GM10248 (cell line): ENCODE measurements around the gene CAPN11.

Experiments used
- CTCF ChIA-PET: fragments of 300-600 bp; sonication (Branson Sonifier 250); formaldehyde crosslinking; extraction: SDS; loops from one replicate; lab custom pipeline; 2021; ENCODE audit warnings: antibody characterized with exemption; lab: Yijun Ruan, JAX
- POLR2A ChIA-PET: fragments of 350-650 bp; sonication (Branson Sonifier 250); formaldehyde crosslinking; extraction: SDS; loops from one replicate; lab custom pipeline; 2020; ENCODE audit warnings: antibody characterized with exemption; lab: Yijun Ruan, JAX
- DNase-seq: peaks from one replicate; pipeline ENCODE4 v3.0.0; 2012; ENCODE audit errors: extremely low spot score
- TF ChIP-seq, protein P1 (sequence below): IDR thresholded peaks from 2 replicates; pipeline ENCODE4 v1.5.1; 2012; ENCODE audit warnings: mild to moderate bottlenecking, low read depth; ENCODE audit errors: extremely low read depth, missing control alignments, control extremely low read depth

Gene CAPN11

DNA sequence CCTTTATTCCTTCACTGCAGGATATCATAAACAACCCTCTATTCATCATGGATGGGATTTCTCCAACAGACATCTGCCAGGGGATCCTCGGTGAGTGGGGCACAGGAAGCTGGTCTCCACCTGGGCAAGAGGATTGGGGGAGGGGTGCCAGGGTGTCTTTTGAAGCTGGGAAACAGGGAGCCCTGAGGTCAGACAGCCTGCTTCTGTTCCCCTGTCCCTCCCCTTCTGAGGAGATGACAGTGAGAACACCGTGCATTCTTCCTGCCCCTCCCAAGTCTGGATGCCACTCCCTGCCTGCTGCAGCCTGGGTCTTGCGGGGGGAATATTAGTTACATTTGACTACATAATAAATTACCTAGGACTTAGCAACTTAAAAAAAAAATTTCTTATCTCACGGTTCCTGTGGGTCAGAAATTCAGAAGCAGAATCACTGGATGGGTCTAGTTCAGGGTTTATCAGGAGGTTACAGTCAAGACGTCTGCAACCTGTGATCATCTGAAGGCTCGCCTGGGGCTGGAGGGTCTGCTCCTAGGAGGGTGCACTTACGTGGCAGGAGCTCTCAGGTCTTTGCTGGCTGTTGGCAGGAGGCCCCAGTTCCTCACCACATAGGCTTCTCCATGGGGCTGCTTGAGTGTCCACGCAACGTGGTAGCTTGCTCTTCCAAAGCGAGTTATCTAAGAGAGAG is 11.4 kb downstream of the CAPN11 start:
- ChIA-PET CTCF (interaction anchor here (1.1 to 2.4 kb wide), 11 partner anchors 9 to 97 kb away, joined by 3 to 12 read pairs (median 4); partner anchors contain the start of gene SLC35B2), POLR2A (no interaction called here)
- TF ChIP-seq, protein P1, sequence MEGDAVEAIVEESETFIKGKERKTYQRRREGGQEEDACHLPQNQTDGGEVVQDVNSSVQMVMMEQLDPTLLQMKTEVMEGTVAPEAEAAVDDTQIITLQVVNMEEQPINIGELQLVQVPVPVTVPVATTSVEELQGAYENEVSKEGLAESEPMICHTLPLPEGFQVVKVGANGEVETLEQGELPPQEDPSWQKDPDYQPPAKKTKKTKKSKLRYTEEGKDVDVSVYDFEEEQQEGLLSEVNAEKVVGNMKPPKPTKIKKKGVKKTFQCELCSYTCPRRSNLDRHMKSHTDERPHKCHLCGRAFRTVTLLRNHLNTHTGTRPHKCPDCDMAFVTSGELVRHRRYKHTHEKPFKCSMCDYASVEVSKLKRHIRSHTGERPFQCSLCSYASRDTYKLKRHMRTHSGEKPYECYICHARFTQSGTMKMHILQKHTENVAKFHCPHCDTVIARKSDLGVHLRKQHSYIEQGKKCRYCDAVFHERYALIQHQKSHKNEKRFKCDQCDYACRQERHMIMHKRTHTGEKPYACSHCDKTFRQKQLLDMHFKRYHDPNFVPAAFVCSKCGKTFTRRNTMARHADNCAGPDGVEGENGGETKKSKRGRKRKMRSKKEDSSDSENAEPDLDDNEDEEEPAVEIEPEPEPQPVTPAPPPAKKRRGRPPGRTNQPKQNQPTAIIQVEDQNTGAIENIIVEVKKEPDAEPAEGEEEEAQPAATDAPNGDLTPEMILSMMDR: no peak
- no peak for DNase-seq

DNA sequence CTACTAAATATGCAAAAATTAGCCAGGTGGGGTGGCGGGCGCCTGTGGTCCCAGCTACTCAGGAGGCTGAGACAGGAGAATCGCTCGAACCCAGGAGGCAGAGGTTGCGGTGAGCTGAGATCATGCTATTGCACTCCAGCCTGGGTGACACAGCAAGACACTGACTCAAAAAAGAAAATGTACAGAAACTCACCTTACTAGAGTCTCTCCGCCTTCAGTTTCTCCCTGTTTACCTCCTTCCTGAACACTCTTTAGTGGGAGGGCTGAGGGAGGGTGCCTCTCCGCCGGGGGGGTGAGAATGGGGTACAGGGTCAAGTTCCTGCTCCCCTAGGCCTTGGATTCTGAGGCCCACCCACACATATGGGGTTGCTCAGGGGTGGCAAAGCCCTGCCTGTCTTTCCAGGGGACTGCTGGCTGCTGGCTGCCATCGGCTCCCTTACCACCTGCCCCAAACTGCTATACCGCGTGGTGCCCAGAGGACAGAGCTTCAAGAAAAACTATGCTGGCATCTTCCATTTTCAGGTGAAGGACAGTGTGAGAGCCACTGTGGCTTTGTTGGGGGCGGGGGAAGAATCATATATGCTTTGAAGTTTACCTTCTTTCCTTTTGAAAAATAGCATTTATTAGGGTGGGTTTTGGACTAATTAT is 13.4 kb downstream of the CAPN11 start:
- TF ChIP-seq, protein P1: no peak
- DNase-seq: no peak
- POLR2A ChIA-PET: interaction anchor here (0.6 to 2.1 kb wide), 3 partner anchors 81 to 499 kb away, joined by 5 to 7 read pairs (median 6); partner anchors contain the start of gene SLC35B2
- CTCF ChIA-PET: interaction anchor here (0.8 to 4.9 kb wide), 35 partner anchors 9 to 427 kb away, joined by 3 to 49 read pairs (median 7); partner anchors contain the start of genes HSP90AB1, MYMX and SLC29A1

GRCh38 chr6:44172731-44173500 is 14.3 kb downstream of the CAPN11 start:
- ChIA-PET POLR2A (interaction anchor here (0.9 to 2.1 kb wide), 3 partner anchors 74 to 83 kb away, joined by 4 to 7 read pairs (median 6); partner anchors contain the start of genes HSP90AB1 and SLC35B2), CTCF (interaction anchor here (0.7 to 4.9 kb wide), 43 partner anchors 8 to 428 kb away, joined by 3 to 49 read pairs (median 6); partner anchors contain the start of genes HSP90AB1, MYMX and SLC29A1)
- TF ChIP-seq, protein P1: peak; percentile 95
- peak; percentile 89 for DNase-seq

DNA sequence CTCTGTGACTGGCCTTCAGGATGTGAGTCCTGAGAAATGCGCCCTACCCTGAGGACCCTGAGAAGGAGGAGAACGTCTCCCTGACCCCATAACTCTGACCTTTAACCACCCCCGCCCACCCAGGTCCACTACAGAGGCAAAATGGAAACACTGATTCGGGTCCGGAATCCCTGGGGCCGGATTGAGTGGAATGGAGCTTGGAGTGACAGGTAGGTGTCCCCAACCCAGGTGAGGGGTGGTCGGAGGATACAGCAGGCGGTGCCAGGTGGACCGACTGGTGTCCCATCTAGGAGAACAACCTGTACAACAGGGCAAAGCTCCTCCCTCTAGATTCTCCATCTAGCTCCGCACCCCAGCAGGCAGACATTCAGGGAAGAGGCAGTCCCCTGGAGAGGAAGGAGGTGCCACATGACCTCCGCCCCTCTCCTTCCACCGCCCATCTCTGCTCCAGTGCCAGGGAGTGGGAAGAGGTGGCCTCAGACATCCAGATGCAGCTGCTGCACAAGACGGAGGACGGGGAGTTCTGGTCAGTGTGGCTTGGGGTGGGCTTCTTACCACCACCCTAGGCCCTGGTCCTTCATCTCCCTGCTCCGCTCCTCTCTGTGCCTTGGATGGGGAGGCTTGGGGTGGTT is 17.6 kb downstream of the CAPN11 start:
- DNase-seq: no peak
- POLR2A ChIA-PET: interaction anchor here (1.2 to 2.7 kb wide), 2 partner anchors 61 to 71 kb away, joined by 4 to 12 read pairs; partner anchors contain the start of gene HSP90AB1
- CTCF ChIA-PET: interaction anchor here (0.9 to 4.9 kb wide), 15 partner anchors 10 to 407 kb away, joined by 3 to 32 read pairs (median 4); partner anchors contain the start of gene SLC29A1
- TF ChIP-seq, protein P1: no peak

GRCh38 chr6:44176762-44177509 is 18.3 kb downstream of the CAPN11 start:
- CTCF ChIA-PET: interaction anchor here (0.9 to 4.9 kb wide), 17 partner anchors 9 to 408 kb away, joined by 3 to 26 read pairs (median 4); no protein-coding TSS in a partner anchor
- TF ChIP-seq, protein P1: no peak
- POLR2A ChIA-PET: interaction anchor here (1.2 to 2.7 kb wide), 2 partner anchors 61 to 70 kb away, joined by 4 to 12 read pairs; partner anchors contain the start of gene HSP90AB1
- peak; percentile 75 for DNase-seq
